Measurements from ENCODE around the gene PILRB.
"Not testable (repeated sequence)": the region's sequence is repeated elsewhere in the genome, so short reads cannot be mapped to it uniquely, and the experiment has no call there.

Gene PILRB

GRCh38 chr7:100376066-100376465, 18.1 kb downstream of the PILRB start:
- no peak for DNase-seq (ENCODE audit: low read depth, low spot score)

- DNase-seq (ENCODE audit: low read depth, low spot score), result no peak
These were observed 20.3 kb downstream of the PILRB start for GRCh38 chr7:100378114-100378755.

GRCh38 chr7:100380196-100380595, 22.3 kb downstream of the PILRB start:
- no peak for DNase-seq (ENCODE audit: low read depth, low spot score)

GRCh38 chr7:100381531-100382233, 23.8 kb downstream of the PILRB start:
- not testable (repeated sequence) for DNase-seq (ENCODE audit: low read depth, low spot score)

- not testable (repeated sequence) for DNase-seq (ENCODE audit: low read depth, low spot score)
These were observed 24.4 kb downstream of the PILRB start for GRCh38 chr7:100382234-100382853.

GRCh38 chr7:100384628-100385294, 26.8 kb downstream of the PILRB start:
- DNase-seq (ENCODE audit: low read depth, low spot score), result no peak

- DNase-seq (ENCODE audit: low read depth, low spot score), result no peak
These were observed 29.0 kb downstream of the PILRB start for GRCh38 chr7:100386940-100387339.

- no peak for DNase-seq (ENCODE audit: low read depth, low spot score)
These were observed 29.8 kb downstream of the PILRB start for GRCh38 chr7:100387695-100388094.

- DNase-seq (ENCODE audit: low read depth, low spot score), result no peak
These were observed 31.6 kb downstream of the PILRB start for GRCh38 chr7:100389437-100390088.

GRCh38 chr7:100390286-100391009, 32.5 kb downstream of the PILRB start:
- no peak for DNase-seq (ENCODE audit: low read depth, low spot score)

GRCh38 chr7:100393233-100393905, 35.5 kb downstream of the PILRB start:
- no peak for DNase-seq (ENCODE audit: low read depth, low spot score)

GRCh38 chr7:100394077-100394476, 36.2 kb downstream of the PILRB start:
- DNase-seq (ENCODE audit: low read depth, low spot score), result no peak

- DNase-seq (ENCODE audit: low read depth, low spot score), result peak; percentile 24
These were observed 38.6 kb downstream of the PILRB start for GRCh38 chr7:100396421-100396982.

- DNase-seq (ENCODE audit: low read depth, low spot score), result no peak
These were observed 39.6 kb downstream of the PILRB start for GRCh38 chr7:100397315-100398081.

- DNase-seq (ENCODE audit: low read depth, low spot score), result no peak
These were observed 40.3 kb downstream of the PILRB start for GRCh38 chr7:100398239-100398638.

- DNase-seq (ENCODE audit: low read depth, low spot score), result no peak
These were observed 42.1 kb downstream of the PILRB start for GRCh38 chr7:100400041-100400440.

- DNase-seq (ENCODE audit: low read depth, low spot score), result no peak
These were observed 42.7 kb downstream of the PILRB start for GRCh38 chr7:100400656-100401055.

- no peak for DNase-seq (ENCODE audit: low read depth, low spot score)
These were observed 43.9 kb downstream of the PILRB start for GRCh38 chr7:100401811-100402210.

- no peak for DNase-seq (ENCODE audit: low read depth, low spot score)
These were observed 44.3 kb downstream of the PILRB start for GRCh38 chr7:100402241-100402640.
